Heart left ventricle (tissue), 16 donors: ENCODE measurements around the gene TLX1. TPM values are rescaled to one million over a fixed set of nuclear protein-coding genes. Genes with fewer than 3 reads are reported as not detected.

ENCODE experiments used
- ATAC-seq, 4 donors: fragments of 200-7000 bp; cut with Tn5 transposase; one replicate each; pipeline ENCODE4 v1.9.1; 2020 to 2022; ENCODE audit warnings: moderate library complexity in 4 of 4, mild to moderate bottlenecking in 3 of 4, moderate number of reproducible peaks in 1 of 4
- DNase-seq, 5 donors: peaks; one replicate each; pipeline ENCODE4 v3.0.0-alpha.2; 2020
- H3K27ac ChIP-seq, 12 donors: fragments of 200-600 bp; sonication (generic) in 4 of 12; one replicate each; pipeline versions ENCODE4 v1.5.0 to v1.8.0; 2016 to 2022; ENCODE audit warnings: mild to moderate bottlenecking in 2 of 12
- H3K27me3 ChIP-seq, 9 donors: fragments of 200-600 bp; sonication (generic) in 2 of 9; one replicate each; pipeline versions ENCODE4 v1.5.1 to v1.8.0; 2016 to 2022; ENCODE audit warnings: mild to moderate bottlenecking in 3 of 9
- H3K36me3 ChIP-seq, 9 donors: fragments of 200-600 bp; sonication (generic) in 2 of 9; one replicate each; pipeline versions ENCODE4 v1.5.0 to v1.8.0; 2018 to 2022; ENCODE audit warnings: mild to moderate bottlenecking in 2 of 9
- H3K4me1 ChIP-seq, 12 donors: fragments of 200-600 bp; sonication (generic) in 4 of 12; one replicate each; pipeline versions ENCODE4 v1.5.0 to v1.8.0; 2016 to 2022; ENCODE audit warnings: mild to moderate bottlenecking in 3 of 12
- H3K4me3 ChIP-seq, 12 donors: fragments of 200-600 bp; sonication (generic) in 4 of 12; one replicate each; pipeline versions ENCODE4 v1.5.0 to v1.8.0; 2017 to 2022; ENCODE audit warnings: mild to moderate bottlenecking in 9 of 12, moderate library complexity in 4 of 12
- H3K9me3 ChIP-seq, 12 donors: fragments of 200-600 bp; sonication (generic) in 4 of 12; one replicate each; pipeline versions ENCODE4 v1.5.0 to v1.8.0; 2016 to 2022; ENCODE audit warnings: mild to moderate bottlenecking in 1 of 12
- POLR2A ChIP-seq, 2 donors: fragments of 450-650 bp; IDR thresholded peaks; one replicate each; pipeline ENCODE4 v1.6.1; 2017; ENCODE audit warnings: antibody characterized with exemption in 2 of 2, mild to moderate bottlenecking in 2 of 2, moderate library complexity in 2 of 2
- WGBS, 4 donors: extraction: QIAGEN DNeasy Blood & Tissue Kit in 2 of 4; methylation state at CpG; one replicate each; pipeline versions ENCODE4 v1.1.5 to v1.1.7; 2013 to 2018; 5-methylcytosine and 5-hydroxymethylcytosine counted together
- intact Hi-C, 10 donors: fragments of 100-400 bp; cut with DNase I; formaldehyde crosslinking; loops; one replicate each; pipeline versions ENCODE4 v1.11.1 to v1.14.2; 2022
- polyA plus RNA-seq, 2 donors: library from polyadenylated mRNA; stranded (reverse); fragments of 200-250 nt; gene quantifications; one replicate each; pipeline ENCODE4 v1.2.3, GENCODE V29; 2013
- total RNA-seq, 9 donors: library from RNA; depleted of rRNA in 2 of 9; stranded (reverse); fragments of >200 nt in 2 of 9; fragmentation: NEBNext Ultra II Directional in 3 of 9; extraction: Animal tissue kit (Norgen Biotek cat#: 25700) in 3 of 9; gene quantifications; one replicate each; pipeline versions ENCODE4 v1.1.0 to v1.2.4, GENCODE V29; 2016 to 2023
- TF ChIP-seq, protein P1 (sequence below), 12 donors: fragments of 200-600 bp; sonication (generic) in 4 of 12; IDR thresholded peaks; one replicate each; pipeline versions ENCODE4 v1.5.0 to v1.8.0; 2018 to 2022; ENCODE audit warnings: antibody characterized with exemption in 12 of 12, mild to moderate bottlenecking in 5 of 12
- donor health status: ischemic (EF 13 %, LVEDD 7.1; RV severe dilation, severe dysfunction).
- donor health status: healthy with polysubstance abuse.
- donor health status: DM: no; HTN: yes; CAD: no.
- donor health status: DM: no; HTN: no; CAD: no.
- donor health status: ischemic (EF 25% LVEDD 6.9; RV normal size, moderate dysfunction).
- donor health status: ischemic (EF 25% LVEDD 5.7; RV mildly dilated, moderate dysfunction).
- donor health status: healthy.
- donor health status: DM: yes; HTN: yes; CAD: no.
- donor health status: ischemic (EF 35%, LVEDD 5.7; RV mildly dilated, moderate dysfunction).
- donor health status: nonischemic (EF 11% LVEDD 7.7; RV severe dilation, severe dysfunction).
- donor health status: DM: yes; HTN: yes; CAD: no.
- donor health status: PGD.
- donor health status: ischemic (EF 29% LVEDD 5.4; RV normal size, mild dysfunction).
- donor health status: nonischemic (EF 23%, LVEDD 6.1; RV moderate dilation, normal function).

The TLX1 gene
- total and polyA plus RNA-seq, 11 donors: 0.08 to 0.94 (median 0.18) TPM; not detected in 3

DNA sequence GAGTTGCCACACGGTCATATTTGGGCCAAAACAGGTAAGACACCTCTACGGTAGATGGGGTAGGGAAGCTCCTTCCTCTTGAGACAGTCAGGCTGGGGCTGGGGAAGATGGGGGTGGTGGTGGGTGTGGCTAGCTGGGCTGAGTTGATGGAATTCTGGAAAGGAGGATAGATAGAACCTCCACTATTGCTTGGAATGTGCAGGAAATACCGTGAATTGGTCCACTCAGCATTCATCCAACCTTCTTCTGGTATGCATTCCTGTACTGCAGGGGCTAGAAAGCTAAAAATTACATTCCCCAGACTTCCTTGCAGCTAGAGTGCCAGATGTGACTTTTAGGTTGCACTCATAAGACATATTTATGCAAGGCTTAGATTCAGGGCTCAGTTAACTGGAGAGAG, 24.8 kb downstream of the TLX1 start:
- DNase-seq: no peak
- Histone ChIP-seq H3K27me3 (peaks cover 0 to 86% (median 30%) of the 10 kb centered on the region in 9 donors), H3K4me1 (no peaks in the 10 kb centered on the region), H3K36me3 (no peaks in the 10 kb centered on the region), H3K27ac (no peak overlapping the region), H3K4me3 (no peak overlapping the region), H3K9me3 (no peaks in the 10 kb centered on the region)
- intact Hi-C loops: no loop called here
- WGBS, 4 donors: 33 to 61% (median 41%) methylated on average over 3 of the region's 3 CpGs
- ATAC-seq: no peak
- TF ChIP-seq POLR2A (IDR thresholded peaks at IDR 0.05): no peak
- TF ChIP-seq, protein P1, sequence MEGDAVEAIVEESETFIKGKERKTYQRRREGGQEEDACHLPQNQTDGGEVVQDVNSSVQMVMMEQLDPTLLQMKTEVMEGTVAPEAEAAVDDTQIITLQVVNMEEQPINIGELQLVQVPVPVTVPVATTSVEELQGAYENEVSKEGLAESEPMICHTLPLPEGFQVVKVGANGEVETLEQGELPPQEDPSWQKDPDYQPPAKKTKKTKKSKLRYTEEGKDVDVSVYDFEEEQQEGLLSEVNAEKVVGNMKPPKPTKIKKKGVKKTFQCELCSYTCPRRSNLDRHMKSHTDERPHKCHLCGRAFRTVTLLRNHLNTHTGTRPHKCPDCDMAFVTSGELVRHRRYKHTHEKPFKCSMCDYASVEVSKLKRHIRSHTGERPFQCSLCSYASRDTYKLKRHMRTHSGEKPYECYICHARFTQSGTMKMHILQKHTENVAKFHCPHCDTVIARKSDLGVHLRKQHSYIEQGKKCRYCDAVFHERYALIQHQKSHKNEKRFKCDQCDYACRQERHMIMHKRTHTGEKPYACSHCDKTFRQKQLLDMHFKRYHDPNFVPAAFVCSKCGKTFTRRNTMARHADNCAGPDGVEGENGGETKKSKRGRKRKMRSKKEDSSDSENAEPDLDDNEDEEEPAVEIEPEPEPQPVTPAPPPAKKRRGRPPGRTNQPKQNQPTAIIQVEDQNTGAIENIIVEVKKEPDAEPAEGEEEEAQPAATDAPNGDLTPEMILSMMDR (IDR thresholded peaks at IDR 0.05): no peak

DNA sequence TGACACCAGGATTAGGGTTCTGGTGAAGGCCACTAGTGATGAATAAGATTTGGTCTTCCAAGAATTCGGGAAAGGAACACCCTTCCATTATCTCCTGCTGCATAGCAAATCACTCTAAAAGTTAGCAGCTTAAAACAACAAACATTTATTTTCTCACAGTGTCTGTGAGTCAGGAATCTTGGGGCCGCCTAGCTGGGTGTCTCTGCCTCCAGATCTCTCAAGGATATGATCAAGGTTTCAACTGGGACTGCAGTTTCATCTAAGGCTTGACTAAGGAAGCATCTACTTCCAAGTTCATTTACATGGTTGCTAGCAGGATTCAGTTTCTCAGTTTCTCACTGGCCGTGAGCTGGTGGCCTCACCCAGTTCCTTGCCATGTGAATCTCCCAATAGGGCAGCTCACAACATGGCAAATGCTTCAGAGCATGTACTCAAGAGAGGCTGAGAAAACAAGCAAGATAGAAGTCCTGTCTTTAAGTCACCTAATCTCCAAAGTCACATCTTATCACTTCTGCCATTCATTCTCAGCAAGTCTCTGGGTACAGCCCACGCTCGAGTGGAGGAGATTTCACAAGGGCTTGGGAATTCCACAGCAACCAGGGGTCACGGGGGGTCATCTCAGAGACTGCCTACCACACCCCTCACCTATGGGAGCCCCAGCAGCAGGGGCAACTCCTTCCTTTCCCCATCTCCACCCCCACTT, 26.8 kb downstream of the TLX1 start:
- TF ChIP-seq POLR2A (IDR thresholded peaks at IDR 0.05): no peak
- TF ChIP-seq, protein P1 (IDR thresholded peaks at IDR 0.05): no peak
- intact Hi-C loops: no loop called here

DNA sequence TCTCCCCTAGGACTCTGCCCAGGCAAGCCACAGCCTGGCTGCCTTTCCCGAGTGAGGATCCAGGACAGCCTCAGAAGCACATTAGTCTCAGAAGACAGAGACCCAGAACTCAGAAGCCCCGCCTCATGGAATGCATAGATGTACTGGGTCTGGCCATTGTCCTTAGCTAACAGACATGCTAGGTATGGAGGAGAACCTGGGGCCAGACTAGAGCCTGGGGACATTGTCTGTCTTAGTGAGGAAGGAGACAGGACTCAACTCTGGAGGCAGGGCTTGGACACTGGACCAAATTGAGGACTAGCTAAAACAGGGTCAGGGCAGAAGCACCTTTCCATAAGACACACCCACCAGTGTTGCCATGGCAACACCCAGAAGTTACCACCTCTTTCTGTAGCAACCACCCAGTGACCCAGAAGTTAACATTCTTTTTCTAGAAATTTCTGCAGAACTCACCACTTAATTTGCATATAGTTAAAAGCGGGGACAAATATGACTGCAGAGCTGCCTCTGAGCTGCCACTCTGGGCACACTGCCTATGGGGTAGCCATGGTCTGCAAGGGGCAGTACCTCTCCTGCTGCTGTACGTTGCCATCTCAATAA, 27.5 kb downstream of the TLX1 start:
- H3K27me3 ChIP-seq: peaks cover 0 to 82% (median 37%) of the 10 kb centered on the region in 9 donors
- H3K36me3 ChIP-seq: no peaks in the 10 kb centered on the region
- TF ChIP-seq, protein P1 (IDR thresholded peaks at IDR 0.05): no peak
- no peak for TF ChIP-seq POLR2A (IDR thresholded peaks at IDR 0.05)
- intact Hi-C loops: no loop called here
- no peaks in the 10 kb centered on the region for H3K9me3 ChIP-seq
- H3K27ac ChIP-seq: no peak overlapping the region
- H3K4me1 ChIP-seq: peaks cover 0 to 8% (median 2%) of the 10 kb centered on the region in 12 donors
- no peak for ATAC-seq
- H3K4me3 ChIP-seq: no peak overlapping the region
- DNase-seq: no peak
- 48 to 71% (median 60%) methylated on average over 3 to 4 of the region's 4 CpGs for WGBS, 4 donors

More for the DNA sequence above, 26.8 kb downstream of the TLX1 start:
- no peak for ATAC-seq
- no peak overlapping the region for H3K27ac ChIP-seq
- H3K4me1 ChIP-seq: peaks cover 0 to 8% (median 2%) of the 10 kb centered on the region in 12 donors
- 29 to 41% (median 31%) methylated on average over 6 of the region's 6 CpGs for WGBS, 4 donors
- H3K36me3 ChIP-seq: no peaks in the 10 kb centered on the region
- H3K4me3 ChIP-seq: no peak overlapping the region
- H3K9me3 ChIP-seq: no peaks in the 10 kb centered on the region
- no peak for DNase-seq
- peaks cover 0 to 83% (median 37%) of the 10 kb centered on the region in 9 donors for H3K27me3 ChIP-seq
